ENCODE data around the gene ZNF507.
"Not testable (repeated sequence)": the region's sequence is repeated elsewhere in the genome, so short reads cannot be mapped to it uniquely, and the experiment has no call there.

The ZNF507 gene

DNA sequence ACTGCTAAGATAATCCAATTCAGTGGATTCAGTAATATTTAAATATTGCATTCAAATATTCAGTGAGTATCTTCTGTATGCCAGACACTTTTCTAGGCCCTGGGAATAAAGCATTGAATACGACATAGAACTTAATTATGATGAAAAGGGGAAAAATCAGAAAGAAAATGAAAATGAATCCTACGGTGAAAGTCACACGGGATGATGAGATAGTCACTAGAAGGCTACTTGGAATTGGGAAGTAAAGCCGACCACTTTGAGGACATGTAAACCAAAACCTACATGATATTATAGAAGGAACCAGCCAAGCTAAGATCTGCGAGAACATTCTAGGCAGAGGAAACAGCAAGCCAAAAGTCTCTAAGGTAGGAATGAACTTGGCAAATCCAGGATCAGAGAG lies 70.3 kb downstream of the ZNF507 start:
- no peak for DNase-seq

- no peak for DNase-seq
These were observed 71.5 kb downstream of the ZNF507 start for GRCh38 chr19:32416749-32417456.

GRCh38 chr19:32418155-32418554 lies 72.7 kb downstream of the ZNF507 start:
- no peak for DNase-seq

DNA sequence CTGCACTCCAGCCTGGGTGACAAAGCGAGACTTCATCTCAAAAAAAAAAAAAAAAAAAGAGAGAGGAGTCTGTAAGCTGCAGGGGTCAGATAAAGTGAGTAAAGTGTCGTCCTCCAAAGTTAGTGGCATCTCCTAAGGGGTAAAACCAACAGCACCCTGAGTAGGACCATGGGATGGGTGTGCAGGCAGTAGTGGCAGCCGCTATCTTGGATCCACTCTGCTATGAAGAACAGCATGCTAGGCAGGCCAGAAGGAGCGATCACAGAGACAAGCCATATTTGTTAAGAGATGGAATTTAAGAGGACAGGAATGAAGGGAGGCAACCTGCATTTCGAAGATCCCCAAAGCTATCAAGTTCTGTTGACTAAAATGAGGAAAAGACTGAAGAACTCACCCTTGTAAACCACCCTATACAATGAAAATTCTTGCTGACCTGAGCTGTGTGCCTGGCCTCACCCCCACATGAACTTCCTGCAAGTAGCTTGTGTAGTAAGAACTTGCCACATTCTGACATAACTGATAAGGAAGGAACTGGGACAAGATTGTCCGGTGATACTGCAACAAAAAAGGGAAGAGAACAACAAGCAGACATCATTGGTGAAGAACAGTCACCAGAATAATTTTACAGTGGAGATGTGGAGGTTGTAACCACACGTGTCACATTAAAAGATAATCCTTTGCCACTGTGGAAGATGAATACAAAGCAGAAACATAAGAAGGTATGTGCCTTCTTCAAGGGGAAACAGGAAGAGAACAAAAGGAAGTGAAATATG lies 76.4 kb downstream of the ZNF507 start:
- no peak for DNase-seq

- no peak for DNase-seq
These were observed 77.0 kb downstream of the ZNF507 start for GRCh38 chr19:32422435-32422834.

DNA sequence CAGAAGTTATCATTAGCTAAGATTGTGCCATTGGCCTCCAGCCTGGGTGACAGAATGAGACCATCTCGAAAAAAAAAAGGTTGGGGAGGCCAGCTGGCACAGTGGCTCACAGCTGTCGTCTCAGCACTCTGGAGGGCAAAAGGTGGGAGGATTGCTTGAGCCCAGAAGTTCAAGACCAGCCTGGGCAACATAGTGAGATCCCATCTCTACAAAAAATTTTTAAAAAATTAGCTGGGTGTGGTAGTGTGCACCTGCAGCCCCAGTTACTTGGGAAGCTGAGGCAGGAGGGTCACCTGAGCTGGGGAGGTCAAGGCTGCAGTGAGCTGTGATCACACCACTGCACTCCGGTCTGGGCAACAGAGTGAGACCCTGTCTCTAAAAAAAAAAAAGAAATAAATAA lies 78.5 kb downstream of the ZNF507 start:
- DNase-seq: not testable (repeated sequence)

DNA sequence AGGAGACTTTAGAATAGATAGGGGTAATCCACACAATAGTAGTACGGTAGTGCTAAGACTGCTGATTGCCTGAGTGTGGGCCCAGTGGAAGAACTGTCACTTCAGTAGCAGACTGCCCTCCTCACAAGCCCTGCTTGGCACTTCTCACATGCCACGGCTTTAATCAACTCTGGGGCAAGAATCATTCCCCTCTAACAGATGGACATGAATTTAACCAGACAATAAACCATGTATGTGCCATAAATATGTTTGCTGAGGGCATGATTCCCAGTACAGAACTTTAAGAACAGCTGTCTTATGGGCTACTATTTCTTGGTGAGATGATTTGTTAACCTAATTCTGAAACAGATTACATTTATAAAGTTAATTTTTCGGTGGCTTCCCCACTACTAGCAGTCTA lies 82.1 kb downstream of the ZNF507 start:
- DNase-seq: no peak

- no peak for DNase-seq
These were observed 91.3 kb downstream of the ZNF507 start for GRCh38 chr19:32436692-32437091.

DNA sequence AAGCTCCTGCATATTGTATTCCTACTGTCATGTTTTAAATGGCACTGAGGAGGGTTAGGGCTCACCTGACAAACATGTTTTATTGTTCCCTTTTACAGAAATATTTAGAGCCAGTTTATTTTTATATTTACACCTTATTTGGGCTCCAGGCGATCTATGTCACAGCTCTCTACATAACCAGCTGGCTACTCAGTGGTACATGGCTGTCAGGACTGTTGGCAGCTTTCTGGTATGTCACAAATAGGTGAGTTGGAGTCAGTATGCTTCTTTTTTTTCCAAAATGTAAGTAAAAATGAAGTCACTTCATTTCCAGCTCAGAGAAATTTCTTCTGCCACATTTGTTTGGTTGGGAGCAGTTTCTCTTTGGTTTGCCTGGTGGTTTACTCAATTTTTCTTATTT lies 91.7 kb downstream of the ZNF507 start:
- no peak for DNase-seq
